Subcutaneous adipose tissue (tissue), 4 donors: ENCODE data around the gene DQX1. TPM values are rescaled to one million over a fixed set of nuclear protein-coding genes. Genes with fewer than 3 reads are reported as not detected.

Source experiments
- total RNA-seq, 4 donors: library from RNA; depleted of rRNA; stranded (reverse); fragments of >200 nt; gene quantifications; one replicate each; pipeline ENCODE4 v1.1.0, GENCODE V29; 2016
- TF ChIP-seq, protein P1 (sequence below): fragments of 450-650 bp; IDR thresholded peaks from one replicate; pipeline ENCODE4 v1.5.1; 2016; ENCODE audit warnings: low read depth, mild to moderate bottlenecking, control low read depth, antibody characterized with exemption, moderate library complexity

DQX1 gene
- total RNA-seq, 4 donors from 2014 or later, result not detected

DNA sequence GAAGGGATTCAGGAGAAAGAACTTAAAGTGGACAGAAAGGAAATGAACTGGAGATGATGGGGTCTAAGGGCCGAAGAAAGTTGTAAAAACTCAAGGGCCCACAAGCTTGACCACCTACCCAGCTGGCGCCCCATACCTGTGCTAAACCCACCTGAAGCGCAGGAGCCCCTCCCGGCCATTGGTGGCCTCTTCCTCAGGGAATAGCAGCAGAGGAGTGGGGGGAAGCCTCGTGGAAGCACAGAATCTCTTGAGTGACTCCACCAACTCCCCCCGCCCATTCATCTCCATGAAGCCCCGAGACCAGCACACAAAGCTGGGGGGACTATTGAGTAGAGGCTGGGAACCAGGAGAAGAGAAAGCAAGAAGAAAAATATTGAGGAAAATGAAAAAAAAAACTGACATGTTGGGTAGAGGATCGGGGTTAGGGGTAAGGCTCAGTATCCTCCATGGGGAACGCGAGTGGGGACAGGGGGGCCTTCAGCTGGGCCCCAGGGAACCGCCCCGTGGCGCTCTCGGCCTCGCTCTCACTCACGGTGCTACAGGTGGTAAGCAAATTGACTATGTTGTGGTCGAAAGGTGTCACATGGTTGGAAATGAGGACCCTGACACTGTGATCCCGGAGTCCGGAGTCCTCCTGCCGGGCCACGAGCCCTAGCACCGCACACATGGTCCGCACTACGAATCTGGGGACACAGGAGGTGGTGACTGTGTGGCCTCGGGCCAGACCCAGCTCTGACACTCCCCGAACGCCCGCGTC lies 2.7 kb upstream of the DQX1 start:
- TF ChIP-seq, protein P1, sequence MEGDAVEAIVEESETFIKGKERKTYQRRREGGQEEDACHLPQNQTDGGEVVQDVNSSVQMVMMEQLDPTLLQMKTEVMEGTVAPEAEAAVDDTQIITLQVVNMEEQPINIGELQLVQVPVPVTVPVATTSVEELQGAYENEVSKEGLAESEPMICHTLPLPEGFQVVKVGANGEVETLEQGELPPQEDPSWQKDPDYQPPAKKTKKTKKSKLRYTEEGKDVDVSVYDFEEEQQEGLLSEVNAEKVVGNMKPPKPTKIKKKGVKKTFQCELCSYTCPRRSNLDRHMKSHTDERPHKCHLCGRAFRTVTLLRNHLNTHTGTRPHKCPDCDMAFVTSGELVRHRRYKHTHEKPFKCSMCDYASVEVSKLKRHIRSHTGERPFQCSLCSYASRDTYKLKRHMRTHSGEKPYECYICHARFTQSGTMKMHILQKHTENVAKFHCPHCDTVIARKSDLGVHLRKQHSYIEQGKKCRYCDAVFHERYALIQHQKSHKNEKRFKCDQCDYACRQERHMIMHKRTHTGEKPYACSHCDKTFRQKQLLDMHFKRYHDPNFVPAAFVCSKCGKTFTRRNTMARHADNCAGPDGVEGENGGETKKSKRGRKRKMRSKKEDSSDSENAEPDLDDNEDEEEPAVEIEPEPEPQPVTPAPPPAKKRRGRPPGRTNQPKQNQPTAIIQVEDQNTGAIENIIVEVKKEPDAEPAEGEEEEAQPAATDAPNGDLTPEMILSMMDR, result no peak

DNA sequence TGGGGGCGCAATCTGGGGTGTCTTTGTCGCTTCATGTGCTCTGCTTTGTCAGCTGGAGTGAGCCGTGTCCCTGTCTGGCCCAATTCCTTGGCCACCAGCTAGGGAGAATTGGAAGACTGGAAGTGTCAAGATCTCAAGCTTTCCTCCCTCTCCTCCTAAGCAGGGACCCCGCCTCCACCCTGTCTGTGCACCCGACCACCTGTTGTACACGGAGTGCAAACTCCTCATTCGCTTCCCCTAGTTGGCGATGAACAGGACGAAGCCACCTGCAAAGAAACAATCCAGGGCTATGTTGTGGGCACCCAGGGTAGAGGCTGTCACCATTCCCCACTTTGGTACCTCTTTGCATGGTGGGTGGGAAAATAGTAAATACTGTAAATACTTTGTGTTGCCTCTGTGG lies 1.7 kb upstream of the DQX1 start:
- TF ChIP-seq, protein P1, result no peak

DNA sequence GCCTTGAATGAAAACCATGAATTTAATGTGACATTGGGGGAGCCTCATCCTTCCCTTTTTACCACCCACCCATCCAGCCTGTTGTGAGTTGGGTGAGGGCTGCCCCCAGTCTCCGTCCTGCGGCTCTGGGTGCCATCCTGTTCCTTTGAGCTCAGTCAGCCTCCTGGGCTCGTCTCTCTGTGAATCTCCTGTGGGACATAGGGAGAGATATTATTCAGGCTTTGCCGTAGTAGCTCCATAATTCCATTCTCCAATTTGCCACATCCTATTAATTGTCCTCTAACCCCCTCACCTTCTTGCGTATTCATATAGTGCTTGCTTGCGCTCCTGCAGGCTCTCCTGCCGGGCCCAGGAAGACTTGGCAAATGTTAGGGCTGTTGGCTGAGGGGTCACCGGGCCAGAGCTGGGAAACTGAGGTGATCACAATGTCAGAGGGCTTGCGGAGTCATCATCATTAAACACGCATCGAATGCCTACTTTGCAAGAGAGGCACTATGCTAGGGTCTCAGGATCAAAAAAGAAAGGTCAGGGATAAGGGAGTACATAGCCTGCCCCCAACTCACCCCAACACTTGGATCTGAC lies 709 bp upstream of the DQX1 start:
- TF ChIP-seq, protein P1, result no peak

DNA sequence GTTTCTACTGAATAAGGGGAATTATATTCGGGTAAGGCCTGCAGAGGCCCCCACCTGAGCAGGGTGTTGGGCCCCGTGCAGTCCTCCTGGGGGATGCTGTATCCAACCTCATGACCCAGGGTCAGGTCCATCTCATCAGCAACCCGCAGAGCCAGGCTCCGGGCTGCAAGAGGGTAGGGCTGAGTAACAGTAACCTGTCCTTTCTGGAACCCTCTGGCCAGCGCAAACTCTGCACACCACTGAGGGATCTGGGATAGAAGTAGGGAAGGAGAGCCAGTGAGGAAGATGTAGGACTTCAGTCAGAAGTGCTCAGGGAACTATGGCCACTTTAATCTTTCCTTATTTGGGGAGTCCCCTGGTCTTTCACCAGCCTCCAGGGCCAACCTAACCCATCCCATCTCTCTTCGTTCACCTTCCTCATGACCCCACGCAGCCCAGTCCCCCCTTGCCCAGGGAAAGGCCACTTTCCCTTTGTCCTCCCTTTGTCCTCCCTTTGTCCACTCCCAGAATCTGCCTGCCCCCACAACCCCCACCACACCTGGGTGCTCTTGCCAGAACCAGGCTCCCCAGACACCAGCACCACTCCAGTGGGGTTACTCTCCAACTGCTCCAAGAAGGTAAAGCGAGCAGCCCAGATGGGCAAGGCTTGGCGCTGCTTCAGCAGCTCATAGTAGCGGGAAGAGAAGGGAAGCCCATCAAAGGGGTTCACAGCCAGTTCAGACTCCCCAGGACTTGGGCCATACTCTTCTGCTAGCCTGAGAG lies 895 bp downstream of the DQX1 start:
- TF ChIP-seq, protein P1, result no peak

DNA sequence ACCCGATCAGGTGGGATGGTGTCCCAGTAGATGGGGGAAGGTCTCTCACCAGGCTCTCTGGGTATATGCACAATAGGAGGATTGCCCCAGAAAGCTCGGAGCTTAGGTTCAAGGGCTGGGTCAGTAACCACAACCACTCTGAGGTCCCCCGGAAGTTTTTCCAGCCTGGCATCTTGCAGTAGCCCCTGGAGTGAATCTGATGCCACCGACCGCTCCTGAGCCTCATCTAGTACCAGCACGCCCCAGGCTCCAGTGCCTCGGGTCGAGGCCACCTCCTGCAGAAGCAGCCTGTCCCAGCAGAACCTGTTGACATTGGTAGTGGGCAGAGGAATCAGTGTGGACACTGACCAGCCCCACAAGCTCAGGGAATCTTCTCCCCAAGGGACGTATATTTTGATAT lies 2.0 kb downstream of the DQX1 start:
- TF ChIP-seq, protein P1, result no peak

DNA sequence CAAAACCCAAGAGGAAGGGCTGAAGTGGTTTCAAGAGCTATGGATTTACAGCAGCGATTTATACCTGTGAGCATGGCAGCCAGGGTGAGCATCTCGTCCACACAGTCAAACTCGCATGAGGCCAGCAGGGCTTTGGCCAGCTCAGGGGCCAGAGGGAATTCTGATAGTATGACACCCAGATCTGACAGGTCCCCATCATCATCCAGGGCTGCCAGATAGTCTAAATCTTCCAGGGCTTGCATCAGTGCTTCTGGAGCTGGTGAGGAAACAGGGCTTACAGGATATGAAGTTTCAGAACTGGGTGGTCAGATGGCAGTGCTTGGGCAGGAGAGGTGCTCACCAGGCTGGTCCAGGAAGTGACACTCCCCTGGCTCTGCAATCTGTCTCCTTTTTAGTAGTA lies 3.5 kb downstream of the DQX1 start:
- TF ChIP-seq, protein P1, result no peak

DNA sequence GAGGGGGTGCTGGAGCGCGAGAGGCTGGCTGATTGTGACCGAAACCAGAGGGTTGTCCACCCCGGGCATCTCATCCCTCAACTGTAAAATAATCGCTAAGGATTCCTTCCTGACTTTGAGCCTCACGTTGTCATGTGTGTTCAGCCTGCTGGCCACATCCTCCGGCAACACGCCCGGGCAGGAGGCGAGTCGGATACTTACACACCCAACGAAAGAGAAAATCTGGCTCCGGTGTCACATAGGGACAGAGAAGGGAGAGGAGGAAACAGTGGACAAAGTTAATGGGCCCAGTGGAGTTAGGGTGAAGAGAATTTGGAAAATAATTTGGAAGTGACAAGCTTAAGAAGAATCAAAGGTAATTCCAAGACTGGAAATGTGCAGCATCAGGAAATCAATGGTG lies 9.4 kb downstream of the DQX1 start:
- TF ChIP-seq, protein P1, result no peak
